ENCODE data around the gene SLC38A1.

The SLC38A1 gene

DNA sequence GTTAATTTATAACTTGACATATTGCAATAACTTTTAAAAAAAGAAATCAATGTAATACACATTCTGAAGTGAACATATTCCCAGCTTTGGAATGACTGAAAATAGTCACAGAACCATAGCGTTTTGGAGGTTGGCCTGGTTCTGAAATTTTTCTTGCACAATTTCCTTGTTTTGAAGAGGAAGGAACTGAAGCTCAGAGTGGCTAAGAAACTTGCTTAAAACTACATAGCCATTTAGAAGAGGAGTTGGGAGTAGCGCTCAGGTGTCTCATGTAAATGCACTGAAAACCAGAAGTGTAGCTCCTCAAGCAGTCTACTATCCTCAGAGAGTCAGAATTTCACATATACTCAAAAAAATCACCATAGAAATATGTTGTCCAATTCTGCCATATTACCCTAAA, 41.2 kb downstream of the SLC38A1 start:
- DNase-seq = no peak

- no peak for DNase-seq
Measured at GRCh38 chr12:46224386-46224785, 44.5 kb downstream of the SLC38A1 start.

DNA sequence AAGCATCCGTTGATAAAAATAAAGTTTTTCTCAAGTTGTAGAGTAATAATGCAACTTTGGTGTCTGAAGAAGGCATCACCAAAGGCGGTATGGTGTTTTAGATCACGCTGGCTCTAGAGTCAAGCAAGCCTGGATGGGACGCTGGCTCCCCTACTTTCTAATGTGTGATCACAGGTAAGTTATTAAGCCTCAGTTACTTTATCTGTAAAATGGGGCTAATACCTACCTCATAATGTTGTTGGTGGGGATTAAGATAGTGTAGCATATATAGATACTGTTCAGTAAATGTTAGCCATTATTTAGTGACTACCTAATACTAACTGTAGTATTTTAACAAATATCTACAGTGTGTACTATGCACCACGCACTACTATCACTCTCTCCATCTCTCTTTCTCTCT, 45.8 kb downstream of the SLC38A1 start:
- DNase-seq = no peak

DNA sequence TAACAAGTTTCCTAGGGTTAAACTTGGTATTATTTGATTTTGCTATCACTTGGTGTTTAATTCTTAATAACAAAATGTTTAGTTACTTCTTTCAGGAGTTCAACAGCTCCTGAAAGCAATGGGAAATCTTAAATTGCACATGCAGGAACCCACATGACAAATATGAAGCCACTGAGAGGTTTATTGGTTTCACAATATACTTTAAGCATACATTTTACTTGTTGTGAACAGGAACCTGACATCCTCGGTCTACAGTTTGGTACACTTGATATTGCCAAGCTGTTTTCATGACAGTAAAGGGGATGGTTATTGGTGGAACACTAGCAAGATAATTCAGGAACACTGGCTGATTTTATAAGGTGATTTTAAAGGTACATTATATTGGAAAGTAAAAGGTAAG, 46.2 kb downstream of the SLC38A1 start:
- no peak for DNase-seq

DNA sequence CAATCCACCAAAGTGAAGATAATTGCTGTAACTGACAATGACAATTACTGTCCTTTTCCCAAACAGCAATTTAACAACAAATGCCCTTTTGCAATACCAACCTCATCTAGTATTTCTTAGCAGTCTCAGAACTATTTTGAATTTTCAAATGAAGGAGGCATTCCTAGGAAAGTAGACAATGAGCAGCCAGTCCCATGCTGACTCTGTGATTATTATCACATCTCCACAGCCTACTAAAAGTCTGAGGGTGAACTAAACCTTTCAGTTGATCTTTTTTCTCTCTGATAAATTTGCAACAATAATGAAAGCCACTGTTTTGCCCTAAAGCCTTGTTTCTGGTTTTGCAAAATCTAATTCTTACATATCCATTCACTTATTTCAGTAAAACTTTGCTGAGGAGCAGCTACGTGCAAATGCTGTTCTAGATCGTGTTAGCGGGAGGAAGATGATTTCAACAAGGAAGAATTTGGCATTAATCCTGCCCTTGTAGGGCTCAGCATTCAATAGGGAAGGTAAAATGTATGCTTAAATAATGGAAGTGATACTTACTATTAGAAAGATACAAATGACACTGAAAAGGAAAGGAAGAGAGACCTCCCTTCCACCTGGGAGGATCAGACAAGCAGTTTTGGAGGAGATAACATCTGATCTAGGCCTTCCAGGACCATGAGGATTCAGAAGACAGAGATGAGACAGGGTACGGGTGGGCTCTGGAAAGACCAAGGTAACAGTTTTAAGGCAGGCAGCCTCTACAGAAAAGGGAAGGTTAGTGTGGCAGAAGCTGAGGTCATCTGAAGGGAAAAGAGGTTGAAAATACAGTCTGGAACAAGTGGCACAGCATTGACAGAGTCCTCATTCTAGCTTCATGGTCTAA, 47.4 kb downstream of the SLC38A1 start:
- DNase-seq = no peak

- DNase-seq = peak; percentile 40
Measured at GRCh38 chr12:46219877-46220655, 48.8 kb downstream of the SLC38A1 start.

DNA sequence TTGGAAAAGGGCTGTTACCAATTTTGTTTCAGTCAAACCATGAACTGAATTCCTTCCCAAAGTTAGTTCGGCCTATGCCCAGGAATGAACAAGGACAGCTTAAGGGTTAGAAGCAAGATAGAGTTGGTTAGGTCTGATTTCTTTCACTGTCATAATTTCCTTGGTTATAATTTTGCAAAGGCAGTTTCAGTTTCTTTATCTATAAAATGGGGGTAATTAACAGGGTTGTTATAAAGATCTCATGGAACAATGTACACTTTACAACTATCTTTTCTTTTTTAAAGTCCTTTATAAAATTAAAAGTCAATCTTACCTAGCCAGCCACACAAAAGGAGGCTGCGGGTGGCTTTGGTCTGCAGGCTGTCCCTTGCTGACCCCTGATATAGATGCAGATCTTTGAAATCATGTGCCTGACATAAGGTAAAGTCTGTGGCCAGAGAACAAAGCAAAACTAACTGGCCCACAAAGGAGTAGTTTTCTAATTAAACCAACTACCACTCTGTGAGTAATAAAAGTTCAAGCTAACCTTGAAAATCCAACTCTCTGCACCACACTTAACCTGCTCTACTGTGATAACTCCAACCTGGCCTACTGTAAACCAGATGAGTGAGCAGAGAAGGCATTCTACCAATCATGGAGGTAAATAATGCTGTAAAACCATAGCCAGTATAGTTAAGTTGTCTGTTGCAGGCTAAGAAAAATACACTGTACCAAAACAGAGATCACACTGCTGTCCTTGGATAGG, 49.5 kb downstream of the SLC38A1 start:
- DNase-seq = no peak

GRCh38 chr12:46218322-46219095, 50.3 kb downstream of the SLC38A1 start:
- DNase-seq = no peak

GRCh38 chr12:46217541-46218321, 51.1 kb downstream of the SLC38A1 start:
- no peak for DNase-seq

GRCh38 chr12:46214668-46215436, 54.0 kb downstream of the SLC38A1 start:
- DNase-seq = peak; percentile 48

DNA sequence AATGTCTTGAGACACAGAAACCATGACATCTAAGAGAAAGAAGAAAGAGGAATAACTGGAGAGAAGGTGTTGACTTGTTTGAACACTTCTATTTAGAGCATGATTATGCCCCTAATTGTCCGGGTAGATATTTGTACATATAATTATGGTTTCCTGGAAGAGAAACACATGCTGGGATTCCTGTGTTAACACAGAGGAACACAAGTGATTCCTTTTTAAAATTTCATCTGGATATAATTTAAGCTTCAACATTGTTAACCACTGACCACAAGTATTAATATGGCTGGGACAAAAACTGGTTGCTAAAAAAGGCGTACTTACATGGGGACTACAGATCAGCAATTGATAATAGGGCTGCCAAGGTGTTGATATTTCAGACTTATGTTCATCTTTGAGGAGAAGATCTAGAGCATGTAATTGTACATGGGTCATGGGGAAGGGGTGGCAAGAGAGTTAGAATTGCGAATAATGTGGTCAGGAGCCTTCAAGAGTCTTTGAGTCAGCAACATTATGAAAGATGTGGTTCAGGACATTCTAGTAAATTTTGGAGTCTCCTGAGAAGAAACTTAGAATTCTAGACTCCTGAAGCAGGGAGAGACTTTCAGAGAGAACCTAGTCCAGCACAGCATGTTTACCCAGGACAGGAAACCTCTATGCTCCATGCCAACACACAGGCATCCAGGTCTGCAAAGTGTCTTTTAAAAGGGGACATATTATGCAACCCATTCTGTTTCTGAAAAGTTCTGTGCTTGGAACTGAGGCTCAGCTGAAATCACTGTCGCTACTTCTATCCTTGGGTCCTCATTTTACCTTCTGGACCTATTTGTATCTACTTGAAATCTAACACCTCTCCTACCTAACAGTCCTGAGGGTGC, 56.5 kb downstream of the SLC38A1 start:
- no peak for DNase-seq

- no peak for DNase-seq
Measured at GRCh38 chr12:46210873-46211439, 57.9 kb downstream of the SLC38A1 start.

DNA sequence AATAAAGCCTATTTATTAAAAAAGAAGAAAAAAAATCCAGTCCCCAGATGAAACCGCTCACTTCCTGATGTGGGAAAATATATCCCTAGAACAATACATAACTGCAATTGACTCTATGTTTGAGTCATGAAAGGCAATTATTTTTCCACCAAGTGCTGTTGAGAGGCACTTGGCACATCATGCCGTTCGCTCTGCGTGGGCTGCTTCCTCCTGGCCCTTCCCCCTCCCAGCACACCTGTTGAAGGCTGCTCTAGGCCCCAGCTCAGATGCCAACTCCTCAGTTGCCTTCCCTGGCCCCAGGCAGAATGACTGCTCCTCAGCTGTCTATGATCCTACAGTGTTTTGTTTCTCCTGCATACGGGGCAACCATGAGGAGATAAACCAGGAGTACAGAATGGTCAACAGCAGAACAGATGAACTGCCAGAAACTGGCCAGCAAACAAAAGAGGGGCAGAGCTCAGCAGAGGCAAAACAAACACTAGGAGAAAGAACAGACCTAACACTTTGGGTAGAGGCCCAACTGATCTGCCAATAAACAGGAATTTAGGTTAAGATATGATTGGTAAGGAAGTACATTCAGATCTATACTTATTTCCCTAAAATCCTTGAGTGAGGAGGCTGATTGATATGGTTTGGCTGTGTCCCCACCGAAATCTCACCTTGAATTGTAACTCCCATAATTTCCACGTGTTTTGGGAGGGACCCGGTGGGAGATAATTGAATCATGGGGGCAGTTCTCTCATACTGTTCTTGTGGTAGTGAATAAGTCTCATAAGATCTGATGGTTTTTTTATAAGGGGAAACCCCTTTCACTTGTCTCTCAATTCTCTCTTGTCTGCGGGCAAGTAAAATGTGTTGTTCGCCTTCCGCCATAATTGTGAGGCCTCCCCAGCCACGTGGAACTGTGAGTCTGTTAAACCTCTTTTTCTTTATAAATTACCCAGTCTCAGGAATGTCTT, 58.6 kb downstream of the SLC38A1 start:
- DNase-seq = peak; percentile 70

GRCh38 chr12:46209170-46209569, 59.7 kb downstream of the SLC38A1 start:
- no peak for DNase-seq

GRCh38 chr12:46208370-46208769, 60.5 kb downstream of the SLC38A1 start:
- DNase-seq = no peak

- no peak for DNase-seq
Measured at GRCh38 chr12:46207644-46208043, 61.2 kb downstream of the SLC38A1 start.

DNA sequence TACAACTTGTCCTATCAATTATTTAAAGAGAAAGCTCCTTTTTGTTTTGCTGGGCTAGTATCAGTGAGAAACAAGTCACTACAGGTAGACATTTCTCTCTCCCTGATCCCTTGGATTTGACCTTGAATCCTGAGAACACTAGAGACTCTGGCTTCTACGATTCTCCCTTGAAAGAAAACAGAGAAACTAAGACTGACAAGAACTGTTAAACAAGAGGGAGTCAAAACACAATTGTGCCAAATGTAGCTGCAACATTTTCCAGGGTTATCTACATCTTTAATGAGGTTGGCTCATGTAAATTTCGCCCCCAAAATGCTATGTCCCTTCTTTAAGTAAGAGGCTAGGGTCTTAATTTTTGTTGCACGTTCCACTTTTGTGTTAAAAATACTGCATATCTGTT, 62.4 kb downstream of the SLC38A1 start:
- no peak for DNase-seq

DNA sequence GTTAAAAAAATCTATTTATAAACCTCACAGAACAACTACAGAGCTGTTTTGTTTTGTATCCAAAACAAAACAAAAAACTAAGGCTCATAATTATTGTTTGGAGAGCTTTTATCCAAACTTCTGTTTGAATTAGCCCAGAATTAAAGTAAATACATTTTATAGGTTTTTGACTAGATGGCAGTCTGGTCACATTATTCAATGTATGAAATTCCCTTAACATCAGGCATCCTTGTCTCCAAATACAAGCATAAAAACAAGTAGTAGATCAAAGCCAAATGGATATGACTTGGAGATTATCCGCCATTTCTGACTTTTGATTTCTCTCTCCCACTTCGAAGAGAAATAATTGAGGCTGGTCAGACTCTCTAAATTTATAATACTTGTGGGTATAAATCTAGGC, 63.5 kb downstream of the SLC38A1 start:
- no peak for DNase-seq
